GM12892 (cell line): ENCODE measurements around the gene PM20D1.

Experiments
- POLR2A ChIP-seq: IDR thresholded peaks from 2 replicates; pipeline ENCODE4 v1.6.1; 2011; ENCODE audit warnings: low read depth, low read length, control low read depth
- POLR2AphosphoS5 ChIP-seq: IDR thresholded peaks from 2 replicates; pipeline ENCODE4 v1.6.1; 2011; ENCODE audit warnings: low read depth, low read length, control low read depth
- TAF1 ChIP-seq: IDR thresholded peaks from 2 replicates; pipeline ENCODE4 v1.6.1; 2011; ENCODE audit warnings: low read depth, mild to moderate bottlenecking, control low read depth, low read length, borderline replicate concordance

GRCh38 chr1:205783904-205784303 lies 66.0 kb downstream of the PM20D1 start:
- TF ChIP-seq POLR2A (no peak), POLR2AphosphoS5 (no peak), TAF1 (no peak)
